ENCODE results near the gene ESYT2. TPM values are rescaled to one million over a fixed set of nuclear protein-coding genes. Genes with fewer than 3 reads are reported as not detected.
A peak's percentile ranks its signal among the peaks of the same experiment; 100 is the strongest.

The ESYT2 gene
- total and polyA plus RNA-seq, 2 of the 4 experiments (the other 2 are of a cell fraction) = 26.7 to 69.9 TPM

DNA sequence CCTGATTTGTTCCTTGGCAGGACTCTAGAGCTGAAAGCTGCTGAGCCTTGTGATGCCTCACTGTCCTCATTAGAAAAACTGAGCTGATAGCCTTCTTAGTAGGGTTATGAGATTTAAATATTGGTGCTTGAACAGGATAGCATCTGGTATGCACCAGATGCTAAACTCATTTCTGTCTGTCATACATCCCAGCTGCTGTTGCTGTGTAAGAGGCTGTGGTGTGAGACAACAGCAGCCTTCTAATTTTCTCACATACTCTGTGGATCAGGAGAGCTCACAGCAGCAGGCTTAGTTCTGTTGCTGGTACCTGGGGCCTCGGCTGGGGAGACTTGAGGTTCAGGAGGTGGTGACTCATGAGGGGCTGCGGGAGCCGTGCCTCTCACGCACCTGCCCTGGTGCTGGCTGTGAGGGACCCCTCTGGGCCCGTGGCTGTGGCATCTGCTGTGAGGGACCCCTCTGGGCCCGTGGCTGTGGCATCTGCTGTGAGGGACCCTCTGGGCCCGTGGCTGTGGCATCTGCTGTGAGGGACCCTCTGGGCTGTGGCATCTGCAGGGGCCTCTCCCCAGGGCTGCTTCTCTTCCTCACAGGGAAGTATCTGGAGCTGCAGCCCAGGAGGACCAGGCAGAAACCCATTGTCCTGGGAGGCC lies 39.6 kb upstream of the ESYT2 start:
- Histone ChIP-seq H2BK120ac (ENCODE audit: low read depth, low read length) (no peak overlapping the region), H3K4me2 (ENCODE audit: low read depth, low read length) (no peak overlapping the region), H3K18ac (ENCODE audit: low read depth, low read length) (no peak overlapping the region), H4K8ac (ENCODE audit: low read depth in 2 of 2, low read length in 2 of 2) (no peak overlapping the region), H2AK5ac (ENCODE audit: low read depth, low read length) (no peak overlapping the region), H4K20me1 (ENCODE audit: insufficient read depth, low read length) (no peaks in the 10 kb centered on the region), H4K5ac (ENCODE audit: low read depth, low read length) (no peak overlapping the region), H3K27me3 (ENCODE audit: control insufficient read depth, insufficient read depth, low read length) (no peaks in the 10 kb centered on the region), H3K27ac (ENCODE audit: insufficient read depth, low read length) (no peak overlapping the region), H2BK5ac (ENCODE audit: low read depth, low read length, poor library complexity, severe bottlenecking) (no peak overlapping the region), H2AFZ (replicated peaks; ENCODE audit: low read length, poor library complexity) (no peak overlapping the region), H3K4me3 (ENCODE audit: insufficient read depth, low read depth, low read length) (no peak overlapping the region), H3K36me3 (ENCODE audit: control insufficient read depth, insufficient read depth, low read length) (peaks cover 13% of the 10 kb centered on the region), H2AK9ac (replicated peaks; ENCODE audit: low read depth, low read length, poor library complexity) (peak overlapping the region; percentile 50), H3K9ac (ENCODE audit: low read depth, low read length) (no peak overlapping the region), H3K56ac (ENCODE audit: extremely low read depth, insufficient read depth, low read length) (no peak overlapping the region), H3K4ac (ENCODE audit: low read depth, low read length) (no peak overlapping the region), H4K91ac (ENCODE audit: insufficient read depth, low read depth, low read length) (no peak overlapping the region), H3K4me1 (ENCODE audit: control insufficient read depth, insufficient read depth, low read length) (peaks cover 5% of the 10 kb centered on the region), H3K79me1 (ENCODE audit: low read depth in 1 of 2, low read length in 2 of 2) (peaks cover 24 to 46% of the 10 kb centered on the region in 2 experiments), H3K9me1 (ENCODE audit: insufficient read depth, low read length) (peaks cover 14% of the 10 kb centered on the region; the same call in 1 of the 2 replicates), H3K23ac (ENCODE audit: low read depth, low read length) (no peak overlapping the region), H3K14ac (replicated peaks; ENCODE audit: low read depth, low read length) (no peak overlapping the region), H2BK15ac (ENCODE audit: low read depth, low read length) (no peak overlapping the region), H2BK20ac (ENCODE audit: low read depth, low read length) (no peak overlapping the region), H3K9me3 (ENCODE audit: control insufficient read depth, insufficient read depth, low read length) (no peaks in the 10 kb centered on the region)
- in situ Hi-C loops (cut with MboI; ENCODE audit: low sequenced_read_pairs) = no loop called here
- DNase-seq = no peak
- no CpG with 5 or more reads among the region's 7 CpGs for WGBS, 2 experiments (ENCODE audit: extremely low coverage in 2 of 2, insufficient read length in 1 of 2)
- ATAC-seq (ENCODE audit: low read depth) = no peak
- TF ChIP-seq FOS (IDR thresholded peaks at IDR 0.05; ENCODE audit: low read depth, low read length) (no peak), CHD1 (IDR thresholded peaks at IDR 0.05; ENCODE audit: low read depth, low read length) (no peak), MAFK (IDR thresholded peaks at IDR 0.05; ENCODE audit: low read depth, low read length) (no peak), MXI1 (IDR thresholded peaks at IDR 0.05; ENCODE audit: borderline replicate concordance, low read depth, low read length) (no peak), NFE2L2 (IDR thresholded peaks at IDR 0.05; ENCODE audit: low read depth, low read length) (no peak), RFX5 (IDR thresholded peaks at IDR 0.05; ENCODE audit: low read depth, low read length) (no peak), RCOR1 (IDR thresholded peaks at IDR 0.05; ENCODE audit: insufficient replicate concordance, low read length) (no peak), RAD21 (IDR thresholded peaks at IDR 0.05; ENCODE audit: low read length) (no peak), SMC3 (IDR thresholded peaks at IDR 0.05; ENCODE audit: low read depth, low read length) (no peak), CEBPB (IDR thresholded peaks at IDR 0.05; ENCODE audit: low read depth, low read length) (no peak), BHLHE40 (IDR thresholded peaks at IDR 0.05; ENCODE audit: low read depth, low read length) (no peak)
- TF ChIP-seq, protein P1, sequence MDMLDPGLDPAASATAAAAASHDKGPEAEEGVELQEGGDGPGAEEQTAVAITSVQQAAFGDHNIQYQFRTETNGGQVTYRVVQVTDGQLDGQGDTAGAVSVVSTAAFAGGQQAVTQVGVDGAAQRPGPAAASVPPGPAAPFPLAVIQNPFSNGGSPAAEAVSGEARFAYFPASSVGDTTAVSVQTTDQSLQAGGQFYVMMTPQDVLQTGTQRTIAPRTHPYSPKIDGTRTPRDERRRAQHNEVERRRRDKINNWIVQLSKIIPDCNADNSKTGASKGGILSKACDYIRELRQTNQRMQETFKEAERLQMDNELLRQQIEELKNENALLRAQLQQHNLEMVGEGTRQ (IDR thresholded peaks at IDR 0.05; ENCODE audit: low read depth, low read length) = no peak
- TF ChIP-seq, protein P2, sequence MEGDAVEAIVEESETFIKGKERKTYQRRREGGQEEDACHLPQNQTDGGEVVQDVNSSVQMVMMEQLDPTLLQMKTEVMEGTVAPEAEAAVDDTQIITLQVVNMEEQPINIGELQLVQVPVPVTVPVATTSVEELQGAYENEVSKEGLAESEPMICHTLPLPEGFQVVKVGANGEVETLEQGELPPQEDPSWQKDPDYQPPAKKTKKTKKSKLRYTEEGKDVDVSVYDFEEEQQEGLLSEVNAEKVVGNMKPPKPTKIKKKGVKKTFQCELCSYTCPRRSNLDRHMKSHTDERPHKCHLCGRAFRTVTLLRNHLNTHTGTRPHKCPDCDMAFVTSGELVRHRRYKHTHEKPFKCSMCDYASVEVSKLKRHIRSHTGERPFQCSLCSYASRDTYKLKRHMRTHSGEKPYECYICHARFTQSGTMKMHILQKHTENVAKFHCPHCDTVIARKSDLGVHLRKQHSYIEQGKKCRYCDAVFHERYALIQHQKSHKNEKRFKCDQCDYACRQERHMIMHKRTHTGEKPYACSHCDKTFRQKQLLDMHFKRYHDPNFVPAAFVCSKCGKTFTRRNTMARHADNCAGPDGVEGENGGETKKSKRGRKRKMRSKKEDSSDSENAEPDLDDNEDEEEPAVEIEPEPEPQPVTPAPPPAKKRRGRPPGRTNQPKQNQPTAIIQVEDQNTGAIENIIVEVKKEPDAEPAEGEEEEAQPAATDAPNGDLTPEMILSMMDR (conservative IDR thresholded peaks at IDR 0.05; ENCODE audit: low read depth, low read length) = no peak
- ChIA-PET POLR2A (ENCODE audit: unreplicated experiment) (no interaction called here), CTCF (no interaction called here)
- no TSS peak for BruUV-seq (replicated peaks)
- intact Hi-C loops (cut with micrococcal nuclease) = no loop called here
- dilution Hi-C loops (cut with HindIII; ENCODE audit: low sequenced_read_pairs, unreplicated experiment) = no loop called here
